GM23338 (cell line): ENCODE results near the gene VEPH1. TPM values are rescaled to one million over a fixed set of nuclear protein-coding genes. Genes with fewer than 3 reads are reported as not detected.

Experiments used
- ATAC-seq: fragments of 200-7000 bp; cut with Tn5 transposase; 3 replicates; pipeline ENCODE4 v1.9.1; 2020
- DNase-seq: peaks from one replicate; pipeline ENCODE4 v3.0.0-alpha.2; 2015; ENCODE audit warnings: low spot score
- H2AFZ ChIP-seq: fragments of 200-600 bp; sonication (generic); 2 replicates; pipeline ENCODE4 v1.8.0; 2016; ENCODE audit warnings: antibody characterized with exemption, mild to moderate bottlenecking, moderate library complexity
- H3F3A ChIP-seq: fragments of 200-600 bp; sonication (generic); replicated peaks from 2 replicates; pipeline ENCODE4 v1.8.0; 2017; ENCODE audit warnings: antibody characterized with exemption, mixed run types, low read depth
- H3K27ac ChIP-seq: fragments of 200-600 bp; sonication (generic); 2 replicates; pipeline ENCODE4 v1.6.1; 2016; ENCODE audit warnings: low read depth
- H3K27me3 ChIP-seq: fragments of 200-600 bp; sonication (generic); 2 replicates; pipeline ENCODE4 v1.8.0; 2016; ENCODE audit warnings: mild to moderate bottlenecking, mixed run types, moderate library complexity; ENCODE audit not compliant: insufficient read depth
- H3K36me3 ChIP-seq: fragments of 200-600 bp; sonication (generic); 2 replicates; pipeline ENCODE4 v1.8.0; 2016; ENCODE audit warnings: mild to moderate bottlenecking; ENCODE audit not compliant: insufficient read depth
- H3K4me1 ChIP-seq: fragments of 200-600 bp; sonication (generic); 2 replicates; pipeline ENCODE4 v1.8.0; 2016; ENCODE audit warnings: mild to moderate bottlenecking, moderate library complexity; ENCODE audit not compliant: insufficient read depth
- H3K4me2 ChIP-seq: fragments of 200-600 bp; sonication (generic); 2 replicates; pipeline ENCODE4 v1.7.1; 2017; ENCODE audit warnings: mixed run types
- H3K4me3 ChIP-seq: fragments of 200-600 bp; sonication (generic); 2 replicates; pipeline ENCODE4 v1.6.1; 2016; ENCODE audit warnings: mixed run types
- H3K79me2 ChIP-seq: fragments of 200-600 bp; sonication (generic); replicated peaks from 2 replicates; pipeline ENCODE4 v1.8.0; 2017; ENCODE audit warnings: mild to moderate bottlenecking; ENCODE audit not compliant: insufficient read depth
- H3K9me2 ChIP-seq: fragments of 200-600 bp; sonication (generic); 2 replicates; pipeline ENCODE4 v1.8.0; 2017; ENCODE audit not compliant: insufficient read depth
- H4K20me1 ChIP-seq: fragments of 200-600 bp; sonication (generic); replicated peaks from 2 replicates; pipeline ENCODE4 v1.8.0; 2017; ENCODE audit warnings: mild to moderate bottlenecking; ENCODE audit not compliant: insufficient read depth
- H3K27ac Mint-ChIP-seq: 2 replicates; pipeline ENCODE4 v1.8.0; 2020; ENCODE audit warnings: inconsistent platforms, mild to moderate bottlenecking, moderate library complexity, mixed read lengths
- H3K27me3 Mint-ChIP-seq: 3 replicates; pipeline ENCODE4 v1.8.0; 2022; ENCODE audit warnings: low read depth, mild to moderate bottlenecking, moderate library complexity, mixed read lengths, inconsistent platforms; ENCODE audit not compliant: insufficient read depth, poor library complexity
- H3K36me3 Mint-ChIP-seq: 3 replicates; pipeline ENCODE4 v1.8.0; 2021; ENCODE audit warnings: low read depth, mild to moderate bottlenecking, inconsistent platforms, moderate library complexity, mixed read lengths
- H3K4me1 Mint-ChIP-seq: 3 replicates; pipeline ENCODE4 v1.8.0; 2020; ENCODE audit warnings: mild to moderate bottlenecking, inconsistent platforms, mixed read lengths
- H3K4me3 Mint-ChIP-seq: 3 replicates; pipeline ENCODE4 v1.8.0; 2021; ENCODE audit warnings: moderate library complexity, mild to moderate bottlenecking, inconsistent platforms, mixed read lengths
- H3K9me3 Mint-ChIP-seq: 3 replicates; pipeline ENCODE4 v1.8.0; 2020; ENCODE audit warnings: moderate library complexity, mild to moderate bottlenecking, inconsistent platforms, mixed read lengths
- CREB1 ChIP-seq: fragments of 250-450 bp; sonication (Bioruptor Pico); IDR thresholded peaks from 2 replicates; pipeline ENCODE4 v1.5.0; 2020; ENCODE audit warnings: low read depth, mild to moderate bottlenecking, moderate library complexity
- CTCF ChIP-seq, 2 experiments: fragments of 200-600 bp in 1 of 2; sonication (generic) in 1 of 2; conservative IDR thresholded peaks; 2 replicates each; pipeline versions ENCODE4 v1.5.1 to v1.6.1; 2016 to 2017; ENCODE audit warnings: antibody characterized with exemption in 2 of 2, low read depth in 2 of 2, mild to moderate bottlenecking in 2 of 2, moderate library complexity in 1 of 2
- ETS1 ChIP-seq: IDR thresholded peaks from 2 replicates; pipeline ENCODE4 v1.6.1; 2016; ENCODE audit warnings: antibody characterized with exemption
- EZH2 ChIP-seq: fragments of 200-600 bp; sonication (generic); IDR thresholded peaks from one replicate; pipeline ENCODE4 v1.8.0; 2017; ENCODE audit warnings: antibody characterized with exemption, mild to moderate bottlenecking, low read depth; ENCODE audit not compliant: unreplicated experiment
- EZH2phosphoT487 ChIP-seq: fragments of 200-600 bp; sonication (generic); IDR thresholded peaks from one replicate; pipeline ENCODE4 v1.8.1; 2018; ENCODE audit warnings: antibody characterized with exemption; ENCODE audit not compliant: unreplicated experiment
- JUNB ChIP-seq: IDR thresholded peaks from one replicate; pipeline ENCODE4 v1.6.1; 2016; ENCODE audit warnings: antibody characterized with exemption; ENCODE audit not compliant: unreplicated experiment
- NANOG ChIP-seq: IDR thresholded peaks from 2 replicates; pipeline ENCODE4 v1.6.1; 2016; ENCODE audit warnings: antibody characterized with exemption, borderline replicate concordance
- POLR2AphosphoS5 ChIP-seq: IDR thresholded peaks from 2 replicates; pipeline ENCODE4 v1.6.1; 2016; ENCODE audit warnings: antibody characterized with exemption, low read depth
- REST ChIP-seq: IDR thresholded peaks from one replicate; pipeline ENCODE4 v1.6.1; 2018; ENCODE audit warnings: antibody characterized with exemption; ENCODE audit not compliant: unreplicated experiment
- STAT1 ChIP-seq: IDR thresholded peaks from one replicate; pipeline ENCODE4 v1.6.1; 2016; ENCODE audit warnings: antibody characterized with exemption; ENCODE audit not compliant: unreplicated experiment
- ZNF114 ChIP-seq: fragments of 250-450 bp; sonication (Bioruptor Pico); IDR thresholded peaks from 2 replicates; pipeline ENCODE4 v1.5.0; 2020; ENCODE audit warnings: mild to moderate bottlenecking, moderate library complexity
- ZNF331 ChIP-seq: fragments of 250-450 bp; sonication (Bioruptor Pico); IDR thresholded peaks from 2 replicates; pipeline ENCODE4 v1.5.0; 2020; ENCODE audit warnings: low read depth, mild to moderate bottlenecking, moderate library complexity
- ZNF462 ChIP-seq: fragments of 250-450 bp; sonication (Bioruptor Pico); IDR thresholded peaks from 2 replicates; pipeline ENCODE4 v1.5.0; 2020; ENCODE audit warnings: mild to moderate bottlenecking, moderate library complexity
- polyA plus RNA-seq: library from polyadenylated mRNA; unstranded; fragments of >200 nt; fragmentation: Nextera tagmentation; extraction: Ambion mirVana; gene quantifications from 2 replicates; pipeline ENCODE4 v1.2.1, GENCODE V29; 2016
- total RNA-seq: library from RNA; depleted of rRNA; stranded (reverse); fragments of >200 nt; shearing (Covaris generic); gene quantifications from 2 replicates; pipeline ENCODE4 v1.2.3, GENCODE V29; 2014

VEPH1 gene
- total and polyA plus RNA-seq, 2 experiments from 2014 or later: 15.4 to 33.8 TPM

GRCh38 chr3:157469561-157470294, 33.5 kb downstream of the VEPH1 start:
- TF ChIP-seq CREB1 (CRISPR knock-in tag): no peak
- no peak for TF ChIP-seq ZNF114 (CRISPR knock-in tag)
- no peak for TF ChIP-seq CTCF (conservative IDR thresholded peaks at IDR 0.05; ENCODE audit: low read depth in 2 of 2)
- TF ChIP-seq ZNF462 (CRISPR knock-in tag): no peak
- no peak for TF ChIP-seq ETS1
- no peak for TF ChIP-seq REST
- TF ChIP-seq POLR2AphosphoS5: no peak
- no peak for TF ChIP-seq NANOG
- TF ChIP-seq STAT1: no peak
- TF ChIP-seq ZNF331 (CRISPR knock-in tag): no peak
- TF ChIP-seq EZH2phosphoT487: no peak
- TF ChIP-seq JUNB: no peak
- TF ChIP-seq EZH2: no peak
- Mint-ChIP-seq H3K27ac (no peak overlapping the region), H3K36me3 (no peaks in the 10 kb centered on the region), H3K9me3 (no peaks in the 10 kb centered on the region), H3K4me3 (no peak overlapping the region), H3K4me1 (no peaks in the 10 kb centered on the region), H3K27me3 (no peaks in the 10 kb centered on the region)
- Histone ChIP-seq H3K27me3 (no peaks in the 10 kb centered on the region), H3K27ac (no peak overlapping the region), H2AFZ (no peak overlapping the region), H3F3A (no peaks in the 10 kb centered on the region), H3K79me2 (no peaks in the 10 kb centered on the region), H3K9me2 (no peaks in the 10 kb centered on the region), H3K4me1 (no peaks in the 10 kb centered on the region), H3K4me2 (no peak overlapping the region), H4K20me1 (0 out of 2 replicates have a peak, but pooled peaks cover 3% of the 10 kb centered on the region), H3K36me3 (no peaks in the 10 kb centered on the region), H3K4me3 (no peak overlapping the region)
- ATAC-seq: no peak
- DNase-seq: no peak
